Natural killer cell (primary cell): ENCODE results near the gene LCT. TPM values are rescaled to one million over a fixed set of nuclear protein-coding genes. Genes with fewer than 3 reads are reported as not detected.

Experiments
- ATAC-seq, 3 donors: fragments of 150-1000 bp in 2 of 3; fragments of 200-7000 bp in 1 of 3; cut with Tn5 transposase; 1 replicate in 1 of 3; 2 replicates in 2 of 3; pipeline ENCODE4 v1.10.0; 2021; ENCODE audit warnings: mild to moderate bottlenecking in 2 of 3, moderate library complexity in 2 of 3
- DNase-seq, 2 donors: peaks; one replicate each; pipeline versions ENCODE4 v3.0.0 to v3.0.0-alpha.2; 2013 to 2021; ENCODE audit warnings: mixed read lengths in 1 of 2
- H3K27ac ChIP-seq: one replicate; pipeline ENCODE4 v1.5.1; 2013; ENCODE audit warnings: mild to moderate bottlenecking, low read length
- H3K27me3 ChIP-seq: one replicate; pipeline ENCODE4 v1.6.1; 2013; ENCODE audit warnings: low read length; ENCODE audit not compliant: control insufficient read depth, insufficient read depth
- H3K36me3 ChIP-seq: one replicate; pipeline ENCODE4 v1.6.1; 2013; ENCODE audit warnings: low read length; ENCODE audit not compliant: control insufficient read depth, insufficient read depth
- H3K4me1 ChIP-seq: one replicate; pipeline ENCODE4 v1.6.1; 2013; ENCODE audit warnings: low read length; ENCODE audit not compliant: control insufficient read depth, insufficient read depth
- H3K4me3 ChIP-seq: one replicate; pipeline ENCODE4 v1.5.1; 2013; ENCODE audit warnings: low read length
- H3K9me3 ChIP-seq: one replicate; pipeline ENCODE4 v1.6.1; 2013; ENCODE audit warnings: low read length; ENCODE audit not compliant: control insufficient read depth, insufficient read depth
- H3K27ac Mint-ChIP-seq, 2 donors: one replicate each; pipeline ENCODE4 v1.8.0; 2022; ENCODE audit warnings: mild to moderate bottlenecking in 2 of 2, mixed read lengths in 2 of 2, moderate library complexity in 1 of 2
- H3K27me3 Mint-ChIP-seq, 2 donors: one replicate each; pipeline ENCODE4 v1.8.0; 2022; ENCODE audit warnings: low read depth in 2 of 2, mixed read lengths in 2 of 2
- H3K36me3 Mint-ChIP-seq: one replicate; pipeline ENCODE4 v1.8.0; 2022; ENCODE audit warnings: mixed read lengths
- H3K4me1 Mint-ChIP-seq, 2 donors: one replicate each; pipeline ENCODE4 v1.8.0; 2022; ENCODE audit warnings: mixed read lengths in 2 of 2
- H3K4me3 Mint-ChIP-seq: one replicate; pipeline ENCODE4 v1.8.0; 2022; ENCODE audit warnings: mild to moderate bottlenecking, moderate library complexity, mixed read lengths
- H3K9me3 Mint-ChIP-seq, 2 donors: one replicate each; pipeline ENCODE4 v1.8.0; 2022; ENCODE audit warnings: mixed read lengths in 2 of 2
- CTCF ChIP-seq: fragments of 200-600 bp; IDR thresholded peaks from one replicate; pipeline ENCODE4 v1.8.0; 2022; ENCODE audit warnings: antibody characterized with exemption
- WGBS: methylation state at CpG from one replicate; pipeline ENCODE4 v1.1.7; 2013; ENCODE audit warnings: missing lambda C conversion rate; ENCODE audit not compliant: insufficient coverage; 5-methylcytosine and 5-hydroxymethylcytosine counted together
- intact Hi-C: fragments of 100-400 bp; cut with micrococcal nuclease; formaldehyde crosslinking; loops from one replicate; pipeline ENCODE4 v1.14.2; 2022
- total RNA-seq, 4 donors: library from RNA; stranded (reverse); fragments of 120-200 nt in 1 of 4; gene quantifications; one replicate each; pipeline versions ENCODE4 v1.2.3 to v1.2.4, GENCODE V29; 2013 to 2022

Gene LCT
- total RNA-seq, 3 donors from 2014 or later (not counting 1 experiment from before 2014, with no cell fraction given): 0.05 TPM; not detected in 2

- Histone ChIP-seq H3K4me3 (no peak overlapping the region), H3K36me3 (peaks cover 73% of the 10 kb centered on the region), H3K27ac (no peak overlapping the region), H3K27me3 (no peaks in the 10 kb centered on the region), H3K4me1 (no peaks in the 10 kb centered on the region), H3K9me3 (no peaks in the 10 kb centered on the region)
- Mint-ChIP-seq H3K4me1 (no peaks in the 10 kb centered on the region), H3K9me3 (no peaks in the 10 kb centered on the region), H3K27ac (no peak overlapping the region), H3K36me3 (peaks cover 13% of the 10 kb centered on the region), H3K27me3 (no peaks in the 10 kb centered on the region), H3K4me3 (no peak overlapping the region)
- ATAC-seq (no peak), DNase-seq (no peak)
- no peak for TF ChIP-seq CTCF
- WGBS: 100% methylated on average over 1 of the region's 2 CpGs
- intact Hi-C loops: no loop called here
Observed at GRCh38 chr2:135782231-135782630, 54.8 kb downstream of the LCT start.

- WGBS: 96% methylated on average over 7 of the region's 7 CpGs
Observed at GRCh38 chr2:135776367-135776766, 60.6 kb downstream of the LCT start.

GRCh38 chr2:135775420-135775819, 61.6 kb downstream of the LCT start:
- no peak for TF ChIP-seq CTCF
- H3K27ac ChIP-seq: no peak overlapping the region

More at GRCh38 chr2:135776367-135776766, 60.6 kb downstream of the LCT start:
- Mint-ChIP-seq H3K27ac (no peak overlapping the region), H3K9me3 (no peaks in the 10 kb centered on the region), H3K27me3 (no peaks in the 10 kb centered on the region), H3K4me1 (no peaks in the 10 kb centered on the region), H3K4me3 (no peak overlapping the region), H3K36me3 (peaks cover 15% of the 10 kb centered on the region)
- intact Hi-C loops: no loop called here
- no peak for ATAC-seq
- Histone ChIP-seq H3K36me3 (peaks cover 85% of the 10 kb centered on the region), H3K27me3 (no peaks in the 10 kb centered on the region), H3K4me3 (no peak overlapping the region), H3K27ac (no peak overlapping the region), H3K4me1 (no peaks in the 10 kb centered on the region), H3K9me3 (no peaks in the 10 kb centered on the region)
- TF ChIP-seq CTCF: no peak
- DNase-seq: no peak

GRCh38 chr2:135773917-135774316, 63.1 kb downstream of the LCT start:
- no peak for TF ChIP-seq CTCF
- Histone ChIP-seq H3K27ac (no peak overlapping the region), H3K9me3 (no peaks in the 10 kb centered on the region), H3K4me3 (no peak overlapping the region), H3K36me3 (peaks cover 86% of the 10 kb centered on the region), H3K4me1 (no peaks in the 10 kb centered on the region), H3K27me3 (no peaks in the 10 kb centered on the region)
- Mint-ChIP-seq H3K27ac (no peak overlapping the region), H3K4me1 (peaks cover 0 to 8% of the 10 kb centered on the region in 2 donors), H3K36me3 (peaks cover 16% of the 10 kb centered on the region), H3K9me3 (no peaks in the 10 kb centered on the region), H3K4me3 (no peak overlapping the region), H3K27me3 (no peaks in the 10 kb centered on the region)
- intact Hi-C loops: no loop called here
- DNase-seq: no peak
- no peak for ATAC-seq

More at GRCh38 chr2:135775420-135775819, 61.6 kb downstream of the LCT start:
- H3K4me1 ChIP-seq: no peaks in the 10 kb centered on the region
- ATAC-seq (no peak), DNase-seq (no peak)
- H3K27me3 ChIP-seq: no peaks in the 10 kb centered on the region
- no peaks in the 10 kb centered on the region for H3K9me3 Mint-ChIP-seq
- H3K9me3 ChIP-seq: no peaks in the 10 kb centered on the region
- H3K27ac Mint-ChIP-seq: no peak overlapping the region
- WGBS: 94% methylated on average over 1 of the region's 2 CpGs
- intact Hi-C loops: no loop called here
- peaks cover 0 to 2% of the 10 kb centered on the region in 2 donors for H3K4me1 Mint-ChIP-seq
- H3K4me3 Mint-ChIP-seq: no peak overlapping the region
- peaks cover 14% of the 10 kb centered on the region for H3K36me3 Mint-ChIP-seq
- H3K36me3 ChIP-seq: peaks cover 84% of the 10 kb centered on the region
- no peak overlapping the region for H3K4me3 ChIP-seq
- no peaks in the 10 kb centered on the region for H3K27me3 Mint-ChIP-seq
